Fibroblast of lung (primary cell): ENCODE data around the gene HIP1R.

Source experiments
- EZH2 ChIP-seq: IDR thresholded peaks from 2 replicates; pipeline ENCODE4 v1.5.1; 2012; ENCODE audit warnings: low read length, control low read depth, mild to moderate bottlenecking; ENCODE audit errors: missing control alignments
- TF ChIP-seq, protein P1 (sequence below), 2 donors: IDR thresholded peaks in 1 of 2; conservative IDR thresholded peaks in 1 of 2; 1 replicate in 1 of 2; 2 replicates in 1 of 2; pipeline ENCODE4 v1.5.1; 2011 to 2012; ENCODE audit warnings: low read length in 2 of 2, control low read depth in 1 of 2, inconsistent platforms in 1 of 2, low read depth in 1 of 2, mild to moderate bottlenecking in 1 of 2

DNA sequence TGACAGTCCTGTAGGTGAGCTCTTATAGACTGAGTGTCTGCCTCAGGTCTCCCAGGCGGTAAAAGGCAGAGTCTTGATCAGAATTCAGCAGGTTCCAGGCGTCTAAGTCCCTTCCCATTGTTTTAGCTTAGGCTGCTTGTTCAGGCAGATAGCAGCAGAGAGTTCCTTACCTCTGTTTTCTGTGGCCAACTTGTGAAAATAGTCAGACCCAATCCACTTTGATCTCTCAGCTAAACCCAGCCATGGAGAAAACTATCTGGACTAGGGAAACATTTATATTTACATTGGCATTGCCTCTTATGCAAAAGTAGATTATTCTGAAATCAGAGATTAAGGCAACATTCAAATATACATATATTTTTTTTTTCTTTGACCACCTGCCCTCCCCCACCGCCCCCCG lies 39.5 kb upstream of the HIP1R start:
- TF ChIP-seq, protein P1, sequence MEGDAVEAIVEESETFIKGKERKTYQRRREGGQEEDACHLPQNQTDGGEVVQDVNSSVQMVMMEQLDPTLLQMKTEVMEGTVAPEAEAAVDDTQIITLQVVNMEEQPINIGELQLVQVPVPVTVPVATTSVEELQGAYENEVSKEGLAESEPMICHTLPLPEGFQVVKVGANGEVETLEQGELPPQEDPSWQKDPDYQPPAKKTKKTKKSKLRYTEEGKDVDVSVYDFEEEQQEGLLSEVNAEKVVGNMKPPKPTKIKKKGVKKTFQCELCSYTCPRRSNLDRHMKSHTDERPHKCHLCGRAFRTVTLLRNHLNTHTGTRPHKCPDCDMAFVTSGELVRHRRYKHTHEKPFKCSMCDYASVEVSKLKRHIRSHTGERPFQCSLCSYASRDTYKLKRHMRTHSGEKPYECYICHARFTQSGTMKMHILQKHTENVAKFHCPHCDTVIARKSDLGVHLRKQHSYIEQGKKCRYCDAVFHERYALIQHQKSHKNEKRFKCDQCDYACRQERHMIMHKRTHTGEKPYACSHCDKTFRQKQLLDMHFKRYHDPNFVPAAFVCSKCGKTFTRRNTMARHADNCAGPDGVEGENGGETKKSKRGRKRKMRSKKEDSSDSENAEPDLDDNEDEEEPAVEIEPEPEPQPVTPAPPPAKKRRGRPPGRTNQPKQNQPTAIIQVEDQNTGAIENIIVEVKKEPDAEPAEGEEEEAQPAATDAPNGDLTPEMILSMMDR (conservative IDR thresholded peaks at IDR 0.05 in 1 of 2, IDR thresholded peaks at IDR 0.05 in 1 of 2; ENCODE audit: low read depth in 1 of 2, low read length in 2 of 2), result no peak
- no peak for TF ChIP-seq EZH2
